HG02623 (cell line): ENCODE data around the gene ARL16.

ENCODE experiments used
- ATAC-seq: cut with Tn5 transposase; IDR thresholded peaks from one replicate; pipeline ENCODE4 v1.9.1; 2021; ENCODE audit warnings: moderate library complexity; ENCODE audit not compliant: unreplicated experiment

ARL16 gene

DNA sequence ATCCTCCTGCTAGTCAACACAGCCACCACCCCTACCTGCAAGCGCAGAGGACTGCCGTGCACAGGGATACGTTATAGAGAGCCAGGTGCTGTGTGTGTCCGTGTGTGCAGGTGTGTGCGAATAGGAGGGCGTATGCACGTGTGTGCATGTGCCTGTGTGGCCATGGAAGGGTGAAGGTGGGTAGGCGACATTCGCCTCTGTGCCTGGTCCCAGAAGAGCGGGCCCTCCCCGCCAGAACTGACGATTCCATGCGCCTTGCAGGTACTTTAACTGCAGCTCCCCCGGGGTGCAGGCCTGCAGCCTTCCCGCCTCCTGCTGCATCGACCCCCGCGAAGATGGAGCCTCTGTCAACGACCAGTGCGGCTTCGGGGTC lies 36.0 kb downstream of the ARL16 start:
- no peak for ATAC-seq

DNA sequence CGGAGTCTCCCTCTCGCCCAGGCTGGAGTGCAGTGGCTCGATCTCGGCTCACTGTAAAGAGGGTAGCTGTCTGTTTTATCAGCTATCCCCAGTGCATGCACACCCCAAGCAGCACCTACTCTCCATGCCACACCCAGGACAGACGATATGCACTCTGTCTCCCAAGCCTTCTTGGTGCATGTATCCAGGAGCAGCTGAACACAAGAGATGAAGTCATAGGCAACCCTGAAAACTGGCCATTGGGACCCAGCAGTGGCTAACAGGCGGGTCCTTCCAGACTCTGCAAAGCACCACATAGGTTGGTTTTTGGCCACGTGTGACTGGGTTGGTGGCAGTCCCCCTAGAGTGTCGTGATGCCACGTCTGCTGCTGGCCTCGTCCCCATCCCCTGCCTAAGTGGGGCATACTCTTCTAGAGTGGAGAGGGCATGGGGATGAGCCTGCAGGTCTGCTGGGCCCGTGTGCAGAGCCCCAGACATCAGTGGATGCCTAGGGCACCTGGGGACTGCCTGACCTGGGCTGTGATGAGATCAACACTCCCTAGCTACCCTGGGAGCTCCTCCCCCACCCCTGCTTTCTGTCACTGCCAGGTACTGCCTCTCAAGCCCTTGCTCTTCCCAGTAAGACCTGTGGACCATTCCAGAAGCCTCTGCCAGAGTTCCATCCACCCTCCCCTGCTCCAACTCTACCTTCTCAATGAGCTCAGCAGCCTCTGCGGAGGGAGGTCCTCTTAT lies 36.6 kb downstream of the ARL16 start:
- ATAC-seq: no peak

GRCh38 chr17:81644976-81645952 lies 38.3 kb downstream of the ARL16 start:
- ATAC-seq: no peak

GRCh38 chr17:81644496-81644895 lies 39.1 kb downstream of the ARL16 start:
- ATAC-seq: no peak

- no peak for ATAC-seq
Observed at GRCh38 chr17:81641825-81642489, 41.6 kb downstream of the ARL16 start.

- no peak for ATAC-seq
Observed at GRCh38 chr17:81640011-81640410, 43.6 kb downstream of the ARL16 start.

DNA sequence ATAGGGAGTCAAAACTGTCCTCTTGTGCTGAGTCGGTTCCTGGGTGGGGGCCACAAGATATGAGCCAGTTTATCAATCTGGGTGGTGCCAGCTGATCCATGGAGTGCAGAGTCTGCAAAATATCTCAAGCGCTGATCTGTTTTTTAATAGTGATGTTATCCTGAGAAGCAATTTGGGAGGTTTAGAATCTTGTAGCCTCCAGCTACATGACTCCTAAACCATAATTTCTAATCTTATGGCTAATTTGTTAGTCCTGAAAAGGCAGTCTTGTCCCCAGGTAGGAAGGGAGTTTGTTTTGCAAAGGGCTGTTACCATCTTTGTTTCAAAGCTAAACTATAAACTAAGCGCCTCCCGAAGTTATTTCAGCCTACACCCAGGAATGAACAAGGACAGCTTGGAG lies 44.9 kb downstream of the ARL16 start:
- ATAC-seq: no peak

DNA sequence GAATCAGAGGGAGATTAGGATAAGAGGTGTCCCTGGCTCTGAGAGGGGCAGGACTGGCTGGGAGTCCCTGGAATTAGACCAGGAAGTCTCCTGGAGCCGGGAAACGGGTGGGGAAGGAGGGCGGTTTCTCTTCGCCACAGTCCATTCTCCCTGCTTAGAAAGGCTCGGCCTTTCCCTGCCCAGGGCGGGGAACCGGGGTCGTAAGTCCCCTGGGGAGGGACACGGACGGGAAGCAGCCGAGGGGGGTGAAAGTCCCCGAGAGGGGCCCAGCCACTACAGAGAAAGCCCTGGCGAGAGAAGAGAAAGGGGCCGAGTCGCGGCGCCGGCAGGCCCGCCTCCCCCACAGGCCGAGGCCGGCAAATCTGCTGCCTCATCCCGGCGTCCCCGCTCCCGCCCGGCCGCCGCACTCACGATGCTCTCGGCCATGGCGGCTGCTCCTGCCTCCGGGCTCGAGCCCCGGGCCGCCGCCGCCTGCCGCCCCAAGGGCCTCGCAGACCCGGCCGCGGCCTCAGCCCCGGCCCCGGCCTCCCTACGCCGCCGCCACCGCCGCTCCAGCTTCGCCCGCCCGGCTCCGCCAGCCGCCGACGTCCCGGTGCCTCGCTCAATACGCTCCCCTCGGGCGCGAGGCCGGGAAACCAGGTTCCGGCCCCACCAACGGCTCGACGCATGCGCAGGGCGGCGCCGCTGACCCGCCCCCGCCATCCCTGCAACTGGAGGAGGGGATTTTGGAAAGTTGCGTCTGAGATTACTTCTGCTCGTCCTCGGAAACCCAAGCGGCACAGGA lies 46.9 kb downstream of the ARL16 start, which contains the start of the genes NPLOC4 and TSPAN10:
Gene NPLOC4 (minus strand): TSS at position 608 of the 784 bp plus-strand sequence. CDS start 182 bp downstream, at position 426.
Gene TSPAN10 (plus strand): TSS at position 692 of the 784 bp plus-strand sequence. CDS start 5,217 bp downstream, outside the sequence.
- ATAC-seq: peak; percentile 76

- no peak for ATAC-seq
Observed at GRCh38 chr17:81635973-81636504, 47.6 kb downstream of the ARL16 start.

DNA sequence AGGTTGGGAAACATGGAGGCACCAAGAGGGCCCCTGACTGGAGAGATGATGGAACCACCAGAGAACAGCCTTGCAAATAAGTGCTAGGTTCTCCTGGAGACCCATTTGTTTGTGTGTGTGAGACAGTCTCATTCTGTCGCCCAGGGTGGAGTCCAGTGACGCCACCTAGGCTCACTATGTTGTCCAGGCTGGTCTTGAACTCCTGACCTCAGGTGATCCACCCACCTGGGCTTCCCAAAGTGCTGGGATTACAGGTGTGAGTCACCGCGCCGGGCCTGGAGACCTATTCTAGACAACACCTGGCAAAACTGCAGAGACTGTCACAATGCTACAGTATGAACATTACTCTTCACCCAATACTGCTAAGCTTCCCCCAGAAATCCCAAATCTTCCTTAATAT lies 48.2 kb downstream of the ARL16 start:
- no peak for ATAC-seq

DNA sequence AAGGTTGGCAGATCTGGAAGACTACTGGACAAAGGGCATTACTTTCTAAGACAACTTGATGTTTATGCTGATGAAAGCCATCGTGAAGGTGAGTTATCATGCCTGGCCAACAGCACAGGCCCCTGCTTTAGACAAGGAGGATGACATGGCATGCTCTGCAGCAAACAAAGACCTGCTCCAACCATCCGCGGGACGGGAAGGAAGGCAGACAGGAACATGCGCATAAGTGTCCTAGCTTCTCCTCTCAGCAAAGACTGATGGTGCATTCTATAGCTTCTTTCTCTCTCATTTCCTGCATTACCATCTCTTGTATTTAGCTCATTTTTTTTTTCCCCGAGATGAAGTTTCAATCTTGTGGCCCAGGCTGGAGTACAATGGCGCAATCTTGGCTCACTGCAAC lies 52.1 kb downstream of the ARL16 start:
- no peak for ATAC-seq
